DMS153 (cell line): Measurements from ENCODE around the gene SLC39A11.
A peak's percentile ranks its signal among the peaks of the same experiment; 100 is the strongest.

Experiments used
- DNase-seq: peaks from one replicate; lab custom pipeline; 2025; lab: John Stamatoyannopoulos, UW

The SLC39A11 gene

GRCh38 chr17:72683506-72684404, 408.7 kb downstream of the SLC39A11 start:
- DNase-seq: peak; percentile 73

GRCh38 chr17:72682605-72683004, 409.9 kb downstream of the SLC39A11 start:
- no peak for DNase-seq

- no peak for DNase-seq
These were observed 410.6 kb downstream of the SLC39A11 start for GRCh38 chr17:72681844-72682243.

- DNase-seq: no peak
These were observed 414.6 kb downstream of the SLC39A11 start for GRCh38 chr17:72677714-72678390.

GRCh38 chr17:72677108-72677507, 415.4 kb downstream of the SLC39A11 start:
- no peak for DNase-seq

- no peak for DNase-seq
These were observed 419.8 kb downstream of the SLC39A11 start for GRCh38 chr17:72672729-72673128.

- no peak for DNase-seq
These were observed 421.5 kb downstream of the SLC39A11 start for GRCh38 chr17:72671016-72671415.

GRCh38 chr17:72667096-72668063, 425.1 kb downstream of the SLC39A11 start:
- no peak for DNase-seq

GRCh38 chr17:72665852-72666851, 426.3 kb downstream of the SLC39A11 start:
- no peak for DNase-seq

GRCh38 chr17:72662827-72663190, 429.7 kb downstream of the SLC39A11 start:
- no peak for DNase-seq

- DNase-seq: no peak
These were observed 430.3 kb downstream of the SLC39A11 start for GRCh38 chr17:72661945-72662826.

GRCh38 chr17:72661116-72661944, 431.2 kb downstream of the SLC39A11 start:
- peak; percentile 84 for DNase-seq

GRCh38 chr17:72660274-72661115, 432.0 kb downstream of the SLC39A11 start:
- DNase-seq: no peak

GRCh38 chr17:72659811-72660210, 432.7 kb downstream of the SLC39A11 start:
- no peak for DNase-seq

GRCh38 chr17:72658675-72659074, 433.8 kb downstream of the SLC39A11 start:
- DNase-seq: no peak

- DNase-seq: peak; percentile 37
These were observed 434.8 kb downstream of the SLC39A11 start for GRCh38 chr17:72657467-72658317.
